IMR-90 (cell line): ENCODE results near the gene GAGE12H. TPM values are rescaled to one million over a fixed set of nuclear protein-coding genes. Genes with fewer than 3 reads are reported as not detected.
"Not testable (repeated sequence)": the region's sequence is repeated elsewhere in the genome, so short reads cannot be mapped to it uniquely, and the experiment has no call there.

ENCODE experiments used
- ATAC-seq: fragments of 200-7000 bp; cut with Tn5 transposase; 2 replicates; pipeline ENCODE4 v1.9.1; 2020; ENCODE audit warnings: low read depth, mild to moderate bottlenecking, moderate library complexity
- BruUV-seq: library from RNA; stranded (reverse); fragments of 400-500 nt; replicated peaks from 2 replicates; lab custom pipeline; 2021; lab: Mats Ljungman, UMichigan
- CTCF ChIA-PET: fragments of 300-600 bp; formaldehyde crosslinking; extraction: SDS; loops from one replicate; lab custom pipeline; 2021; ENCODE audit warnings: antibody characterized with exemption; lab: Yijun Ruan, JAX
- POLR2A ChIA-PET: fragments of 300-600 bp; sonication (Branson Sonifier 250); formaldehyde crosslinking; loops from one replicate; lab custom pipeline; 2022; ENCODE audit warnings: antibody characterized with exemption; ENCODE audit not compliant: unreplicated experiment; lab: Charles Lee
- DNase-seq: peaks from one replicate; pipeline ENCODE4 v3.0.0; 2013
- H2AFZ ChIP-seq: replicated peaks from 2 replicates; pipeline ENCODE3; 2013; ENCODE audit warnings: low read length, mild to moderate bottlenecking; ENCODE audit not compliant: poor library complexity
- H2AK5ac ChIP-seq: 2 replicates; pipeline ENCODE4 v1.6.1; 2013; ENCODE audit warnings: low read depth, low read length, inconsistent platforms
- H2AK9ac ChIP-seq: replicated peaks from 2 replicates; pipeline ENCODE3; 2013; ENCODE audit warnings: mild to moderate bottlenecking, low read depth, low read length, moderate library complexity; ENCODE audit not compliant: poor library complexity
- H2BK120ac ChIP-seq: 2 replicates; pipeline ENCODE4 v1.6.1; 2013; ENCODE audit warnings: low read depth, low read length, inconsistent platforms
- H2BK15ac ChIP-seq: 3 replicates; pipeline ENCODE4 v1.6.1; 2013; ENCODE audit warnings: low read depth, low read length, inconsistent platforms
- H2BK20ac ChIP-seq: 2 replicates; pipeline ENCODE4 v1.6.1; 2013; ENCODE audit warnings: low read depth, mild to moderate bottlenecking, inconsistent platforms, low read length, moderate library complexity
- H2BK5ac ChIP-seq: 2 replicates; pipeline ENCODE4 v1.6.1; 2013; ENCODE audit warnings: mild to moderate bottlenecking, low read depth, low read length, inconsistent platforms; ENCODE audit not compliant: poor library complexity, severe bottlenecking
- H3K14ac ChIP-seq: replicated peaks from 2 replicates; pipeline ENCODE4 v1.6.1; 2013; ENCODE audit warnings: low read depth, low read length, inconsistent platforms
- H3K18ac ChIP-seq: 2 replicates; pipeline ENCODE4 v1.6.1; 2013; ENCODE audit warnings: low read depth, low read length, control low read depth
- H3K23ac ChIP-seq: 2 replicates; pipeline ENCODE4 v1.6.1; 2013; ENCODE audit warnings: low read depth, low read length, inconsistent platforms
- H3K27ac ChIP-seq: 2 replicates; pipeline ENCODE4 v1.5.1; 2013; ENCODE audit warnings: mild to moderate bottlenecking, control low read depth, low read length; ENCODE audit not compliant: insufficient read depth
- H3K27me3 ChIP-seq: 2 replicates; pipeline ENCODE4 v1.6.1; 2013; ENCODE audit warnings: low read length; ENCODE audit not compliant: control insufficient read depth, insufficient read depth
- H3K36me3 ChIP-seq: 2 replicates; pipeline ENCODE4 v1.6.1; 2013; ENCODE audit warnings: low read length, mixed read lengths; ENCODE audit not compliant: control insufficient read depth, insufficient read depth
- H3K4ac ChIP-seq: 2 replicates; pipeline ENCODE4 v1.6.1; 2013; ENCODE audit warnings: low read depth, low read length, inconsistent platforms
- H3K4me1 ChIP-seq: 2 replicates; pipeline ENCODE4 v1.6.1; 2013; ENCODE audit warnings: low read length, mixed read lengths; ENCODE audit not compliant: control insufficient read depth, insufficient read depth
- H3K4me2 ChIP-seq: 2 replicates; pipeline ENCODE4 v1.6.1; 2013; ENCODE audit warnings: low read depth, mild to moderate bottlenecking, control low read depth, low read length, moderate library complexity
- H3K4me3 ChIP-seq: 2 replicates; pipeline ENCODE4 v1.5.1; 2013; ENCODE audit warnings: low read depth, mild to moderate bottlenecking, control low read depth, low read length, moderate library complexity; ENCODE audit not compliant: insufficient read depth
- H3K56ac ChIP-seq: 2 replicates; pipeline ENCODE4 v1.6.1; 2013; ENCODE audit warnings: low read length, inconsistent platforms; ENCODE audit not compliant: insufficient read depth; ENCODE audit errors: extremely low read depth
- H3K79me1 ChIP-seq, 2 experiments: 2 replicates each; pipeline ENCODE4 v1.6.1; 2013; ENCODE audit warnings: low read length in 2 of 2, inconsistent platforms in 1 of 2, low read depth in 1 of 2
- H3K9ac ChIP-seq: 2 replicates; pipeline ENCODE4 v1.6.1; 2013; ENCODE audit warnings: low read depth, low read length, control low read depth
- H3K9me1 ChIP-seq: 2 replicates; pipeline ENCODE4 v1.6.1; 2013; ENCODE audit warnings: low read length, inconsistent platforms; ENCODE audit not compliant: insufficient read depth
- H3K9me3 ChIP-seq: 2 replicates; pipeline ENCODE4 v1.6.1; 2013; ENCODE audit warnings: low read length; ENCODE audit not compliant: control insufficient read depth, insufficient read depth
- H4K20me1 ChIP-seq: 2 replicates; pipeline ENCODE4 v1.6.1; 2013; ENCODE audit warnings: low read length, inconsistent platforms; ENCODE audit not compliant: insufficient read depth
- H4K5ac ChIP-seq: 2 replicates; pipeline ENCODE4 v1.6.1; 2013; ENCODE audit warnings: mild to moderate bottlenecking, low read depth, low read length, control low read depth
- H4K8ac ChIP-seq, 2 experiments: 2 replicates each; pipeline ENCODE4 v1.6.1; 2013; ENCODE audit warnings: low read depth in 2 of 2, low read length in 2 of 2, control low read depth in 1 of 2, inconsistent platforms in 1 of 2
- H4K91ac ChIP-seq: 2 replicates; pipeline ENCODE4 v1.6.1; 2013; ENCODE audit warnings: low read depth, low read length, inconsistent platforms; ENCODE audit not compliant: insufficient read depth
- WGBS, 2 experiments: methylation state at CpG; one replicate each; pipeline versions ENCODE4 v1.1.5 to v1.1.7; 2013; ENCODE audit warnings: missing lambda C conversion rate in 2 of 2; ENCODE audit not compliant: insufficient read length in 1 of 2; ENCODE audit errors: extremely low coverage in 2 of 2; 5-methylcytosine and 5-hydroxymethylcytosine counted together
- dilution Hi-C: fragments of 300-500 bp; cut with HindIII; formaldehyde crosslinking; loops from one replicate; pipeline ENCODE4 v1.14.3; 2018; ENCODE audit warnings: low sequenced_read_pairs; ENCODE audit not compliant: unreplicated experiment
- in situ Hi-C: fragments of 300-500 bp; cut with MboI; formaldehyde crosslinking; loops from 3 replicates; pipeline ENCODE4 v1.14.3; 2019; ENCODE audit warnings: low sequenced_read_pairs, inconsistent platforms, mixed read lengths
- intact Hi-C: fragments of 100-400 bp; cut with micrococcal nuclease; formaldehyde crosslinking; loops from 2 replicates; pipeline ENCODE4 v1.10.0; 2022
- polyA plus RNA-seq, 3 experiments: library from polyadenylated mRNA; depleted of rRNA; stranded (reverse); fragments of >200 nt; gene quantifications; 2 replicates each; pipeline ENCODE4 v1.2.3, GENCODE V29; 2012; ENCODE audit warnings: low replicate concordance in 1 of 3
- total RNA-seq: library from RNA; depleted of rRNA; stranded (reverse); fragments of >200 nt; gene quantifications from 2 replicates; pipeline ENCODE4 v1.2.3, GENCODE V29; 2012

GAGE12H gene
- total and polyA plus RNA-seq, 2 of the 4 experiments (the other 2 are of a cell fraction), result not detected

GRCh38 chrX:49569152-49569551, 10.6 kb upstream of the GAGE12H start:
- H2AFZ ChIP-seq, H3K14ac ChIP-seq, H3K27me3 ChIP-seq, H3K9me3 ChIP-seq, dilution Hi-C loops, H3K4ac ChIP-seq, H3K4me2 ChIP-seq, H3K9me1 ChIP-seq, H4K20me1 ChIP-seq, H3K23ac ChIP-seq, H2BK20ac ChIP-seq, in situ Hi-C loops, H4K5ac ChIP-seq, H3K56ac ChIP-seq, CTCF ChIA-PET, H3K36me3 ChIP-seq, H3K9ac ChIP-seq, H2BK120ac ChIP-seq, H2BK15ac ChIP-seq, POLR2A ChIA-PET, ATAC-seq, H3K18ac ChIP-seq, H2AK9ac ChIP-seq, H3K79me1 ChIP-seq, intact Hi-C loops, H4K8ac ChIP-seq, H3K4me3 ChIP-seq, H2AK5ac ChIP-seq, H4K91ac ChIP-seq, H3K4me1 ChIP-seq, H2BK5ac ChIP-seq, BruUV-seq, DNase-seq, H3K27ac ChIP-seq: not testable (repeated sequence)
- no CpG with 5 or more reads among the region's 13 CpGs for WGBS, 2 experiments

- H3K9me1 ChIP-seq, H2AK9ac ChIP-seq, H4K8ac ChIP-seq, H2BK20ac ChIP-seq, H2AFZ ChIP-seq, H3K9ac ChIP-seq, H3K4me2 ChIP-seq, DNase-seq, H3K27ac ChIP-seq, POLR2A ChIA-PET, H2AK5ac ChIP-seq, H3K18ac ChIP-seq, H3K4me1 ChIP-seq, H3K23ac ChIP-seq, H2BK15ac ChIP-seq, H3K79me1 ChIP-seq, H4K91ac ChIP-seq, BruUV-seq, H3K36me3 ChIP-seq, ATAC-seq, CTCF ChIA-PET, in situ Hi-C loops, H2BK5ac ChIP-seq, H2BK120ac ChIP-seq, H3K27me3 ChIP-seq, H3K56ac ChIP-seq, H4K5ac ChIP-seq, dilution Hi-C loops, H3K4ac ChIP-seq, H3K14ac ChIP-seq, H3K9me3 ChIP-seq, H4K20me1 ChIP-seq, intact Hi-C loops, H3K4me3 ChIP-seq: not testable (repeated sequence)
- no CpG with 5 or more reads among the region's 16 CpGs for WGBS, 2 experiments
These were observed 9.6 kb upstream of the GAGE12H start, which contains the start of gene GAGE12G for GRCh38 chrX:49570100-49570499. GAGE12G (plus strand) TSS chrX:49570400; CDS start chrX:49571555, 1,155 bp downstream.
